HepG2 (cell line): ENCODE results near the gene PXT1. TPM values are rescaled to one million over a fixed set of nuclear protein-coding genes. Genes with fewer than 3 reads are reported as not detected.

Experiments
- AGO1 ChIP-seq: fragments of 200-400 bp; formaldehyde crosslinking; IDR thresholded peaks from 2 replicates; pipeline ENCODE4 v1.6.1; 2017; ENCODE audit warnings: mild to moderate bottlenecking, low read depth, low read length, moderate library complexity; ENCODE audit not compliant: poor library complexity, severe bottlenecking
- CCDC6 ChIP-seq: sonication (generic); formaldehyde crosslinking; IDR thresholded peaks from 2 replicates; pipeline ENCODE4 v1.8.1; 2022; ENCODE audit warnings: mild to moderate bottlenecking, missing genetic modification reagents, moderate library complexity
- CENPBD1 ChIP-seq: sonication (generic); formaldehyde crosslinking; IDR thresholded peaks from 2 replicates; pipeline ENCODE4 v1.8.0; 2022; ENCODE audit warnings: missing genetic modification reagents, low read depth, mild to moderate bottlenecking, borderline replicate concordance
- ETV6 ChIP-seq: sonication (generic); formaldehyde crosslinking; conservative IDR thresholded peaks from 2 replicates; pipeline ENCODE4 v1.4.0; 2020; ENCODE audit warnings: missing genetic modification reagents
- FOXC1 ChIP-seq: sonication (generic); formaldehyde crosslinking; IDR thresholded peaks from 2 replicates; pipeline ENCODE4 v1.8.0; 2022; ENCODE audit warnings: mild to moderate bottlenecking, missing genetic modification reagents, borderline replicate concordance
- KMT2A ChIP-seq: sonication (generic); formaldehyde crosslinking; IDR thresholded peaks from 2 replicates; pipeline ENCODE4 v1.4.0; 2020; ENCODE audit warnings: missing genetic modification reagents
- MEF2D ChIP-seq: sonication (generic); formaldehyde crosslinking; IDR thresholded peaks from 2 replicates; pipeline ENCODE4 v1.5.1; 2020; ENCODE audit warnings: mild to moderate bottlenecking, missing genetic modification reagents
- NAIF1 ChIP-seq: sonication (generic); formaldehyde crosslinking; IDR thresholded peaks from 2 replicates; pipeline ENCODE4 v1.5.0; 2020; ENCODE audit warnings: mild to moderate bottlenecking, missing genetic modification reagents, borderline replicate concordance
- PRDM10 ChIP-seq: sonication (generic); formaldehyde crosslinking; IDR thresholded peaks from 2 replicates; pipeline ENCODE4 v1.4.0; 2020; ENCODE audit warnings: low read depth, missing genetic modification reagents
- REXO4 ChIP-seq: sonication (generic); formaldehyde crosslinking; IDR thresholded peaks from 2 replicates; pipeline ENCODE4 v1.8.0; 2022; ENCODE audit warnings: missing genetic modification reagents, mild to moderate bottlenecking, borderline replicate concordance
- SCMH1 ChIP-seq: sonication (generic); formaldehyde crosslinking; IDR thresholded peaks from 2 replicates; pipeline ENCODE4 v1.9.0; 2021; ENCODE audit warnings: missing genetic modification reagents, mild to moderate bottlenecking, borderline replicate concordance
- SMAD3 ChIP-seq: sonication (generic); formaldehyde crosslinking; IDR thresholded peaks from 2 replicates; pipeline ENCODE4 v1.4.0; 2020; ENCODE audit warnings: missing genetic modification reagents
- SP5 ChIP-seq: IDR thresholded peaks from 2 replicates; pipeline ENCODE4 v1.6.1; 2016; ENCODE audit warnings: low read depth, borderline replicate concordance
- SRY ChIP-seq: sonication (generic); formaldehyde crosslinking; IDR thresholded peaks from 2 replicates; pipeline ENCODE4 v1.8.0; 2022; ENCODE audit warnings: mild to moderate bottlenecking, missing genetic modification reagents
- STAG1 ChIP-seq: sonication (generic); formaldehyde crosslinking; IDR thresholded peaks from 2 replicates; pipeline ENCODE4 v1.4.0; 2020; ENCODE audit warnings: missing genetic modification reagents
- ZFP36L1 ChIP-seq: sonication (generic); formaldehyde crosslinking; IDR thresholded peaks from 2 replicates; pipeline ENCODE4 v1.8.0; 2022; ENCODE audit warnings: mild to moderate bottlenecking, missing genetic modification reagents, moderate library complexity
- ZNF160 ChIP-seq: sonication (generic); formaldehyde crosslinking; IDR thresholded peaks from 2 replicates; pipeline ENCODE4 v1.8.0; 2022; ENCODE audit warnings: mild to moderate bottlenecking, inconsistent platforms, missing genetic modification reagents
- ZNF558 ChIP-seq: sonication (generic); formaldehyde crosslinking; IDR thresholded peaks from 2 replicates; pipeline ENCODE4 v1.9.0; 2022; ENCODE audit warnings: mild to moderate bottlenecking, missing genetic modification reagents, borderline replicate concordance
- ZNF619 ChIP-seq: sonication (generic); formaldehyde crosslinking; IDR thresholded peaks from 2 replicates; pipeline ENCODE4 v1.4.0; 2020; ENCODE audit warnings: mild to moderate bottlenecking, missing genetic modification reagents
- ZNF678 ChIP-seq: sonication (generic); formaldehyde crosslinking; IDR thresholded peaks from 2 replicates; pipeline ENCODE4 v1.4.0; 2020; ENCODE audit warnings: mild to moderate bottlenecking, missing genetic modification reagents
- polyA plus RNA-seq, 8 experiments: library from polyadenylated mRNA; depleted of rRNA in 3 of 8; stranded (reverse) in 7 of 8; unstranded in 1 of 8; fragments of >200 nt; fragmentation: Illumina TruSeq in 4 of 8; extraction: Trizol in 4 of 8; gene quantifications; 2 replicates each; pipeline versions ENCODE4 v1.2.1 to v1.2.3, GENCODE V29; 2011 to 2016; ENCODE audit warnings: low read depth in 4 of 8, missing spikeins in 1 of 8, mixed read lengths in 1 of 8; ENCODE audit not compliant: insufficient read depth in 1 of 8
- total RNA-seq, 5 experiments: library from RNA; depleted of rRNA; stranded (reverse); fragments of >200 nt; fragmentation: Illumina TruSeq; extraction: Trizol; gene quantifications; 2 replicates each; pipeline ENCODE4 v1.2.3, GENCODE V29; 2016; ENCODE audit warnings: low read depth in 1 of 5
- TF ChIP-seq, protein P1 (sequence below): sonication (generic); formaldehyde crosslinking; IDR thresholded peaks from 2 replicates; pipeline ENCODE4 v1.5.1; 2020; ENCODE audit warnings: mild to moderate bottlenecking, missing genetic modification reagents, moderate library complexity
- TF ChIP-seq, protein P2 (sequence below): sonication (generic); formaldehyde crosslinking; IDR thresholded peaks from 2 replicates; pipeline ENCODE4 v1.9.0; 2021; ENCODE audit warnings: missing genetic modification reagents, borderline replicate concordance

PXT1 gene
- total and polyA plus RNA-seq, 2 of the 13 experiments (the other 11 are each of a cell fraction or from before 2014, with no cell fraction given): 0.04 TPM; not detected in 1

DNA sequence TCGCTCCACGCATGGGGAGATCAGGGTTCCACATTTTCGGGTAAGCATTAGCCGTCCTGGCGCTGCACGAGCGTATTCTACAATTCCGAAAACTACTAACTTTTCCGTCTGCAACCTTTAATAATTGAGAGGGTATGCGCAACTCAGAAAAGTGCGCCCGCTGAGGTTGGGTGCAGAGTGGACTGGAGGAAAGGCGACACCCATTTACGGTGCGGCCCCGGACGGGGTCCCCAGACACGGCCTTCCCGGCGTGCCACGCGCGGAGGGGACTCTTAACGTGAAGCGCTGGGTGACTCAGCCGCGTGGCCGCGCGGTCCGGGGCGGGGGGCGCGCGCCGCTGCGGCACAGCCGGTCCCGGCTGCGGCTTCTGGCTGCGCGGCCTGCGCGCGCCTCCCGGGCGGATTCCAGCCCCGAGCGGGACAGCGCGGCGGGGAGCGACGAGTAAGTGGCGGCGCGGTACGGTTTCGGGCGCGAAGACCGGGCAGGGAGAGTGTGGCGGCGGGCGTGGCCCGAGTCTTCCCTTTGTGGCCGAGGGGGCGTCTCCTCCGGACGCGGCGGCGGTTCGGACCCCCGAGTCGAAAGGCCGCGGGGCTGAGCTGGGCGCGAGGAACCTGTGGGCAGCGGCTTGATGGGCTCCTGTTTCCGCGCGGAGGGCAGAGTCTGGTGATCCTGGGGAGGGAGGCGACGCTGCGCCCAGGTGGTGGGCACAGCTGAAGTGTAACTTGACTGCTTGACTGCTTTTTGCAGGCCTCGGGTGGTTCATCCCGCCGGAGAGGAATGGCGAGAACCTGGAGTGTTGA, at the start of gene PXT1, which contains the start of gene KCTD20 (continued):
- peak; percentile 93 for TF ChIP-seq ZNF619
- TF ChIP-seq ETV6 (CRISPR knock-in tag): 0 out of 2 replicates have a peak, but pooled peaks have one; percentile 67
- TF ChIP-seq AGO1: peak; percentile 37
- no peak for TF ChIP-seq SCMH1
- TF ChIP-seq, protein P1, sequence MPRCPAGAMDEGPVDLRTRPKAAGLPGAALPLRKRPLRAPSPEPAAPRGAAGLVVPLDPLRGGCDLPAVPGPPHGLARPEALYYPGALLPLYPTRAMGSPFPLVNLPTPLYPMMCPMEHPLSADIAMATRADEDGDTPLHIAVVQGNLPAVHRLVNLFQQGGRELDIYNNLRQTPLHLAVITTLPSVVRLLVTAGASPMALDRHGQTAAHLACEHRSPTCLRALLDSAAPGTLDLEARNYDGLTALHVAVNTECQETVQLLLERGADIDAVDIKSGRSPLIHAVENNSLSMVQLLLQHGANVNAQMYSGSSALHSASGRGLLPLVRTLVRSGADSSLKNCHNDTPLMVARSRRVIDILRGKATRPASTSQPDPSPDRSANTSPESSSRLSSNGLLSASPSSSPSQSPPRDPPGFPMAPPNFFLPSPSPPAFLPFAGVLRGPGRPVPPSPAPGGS: peak; percentile 86
- peak; percentile 85 for TF ChIP-seq KMT2A (CRISPR knock-in tag)
- no peak; the same call in 1 of the 2 replicates for TF ChIP-seq CENPBD1 (CRISPR knock-in tag)
- TF ChIP-seq SRY (CRISPR knock-in tag): peak; percentile 82; the same call in 1 of the 2 replicates
- TF ChIP-seq MEF2D (CRISPR knock-in tag): peak; percentile 54; the same call in 1 of the 2 replicates
- peak; percentile 61; the same call in 1 of the 2 replicates for TF ChIP-seq PRDM10
- TF ChIP-seq ZFP36L1 (CRISPR knock-in tag): no peak; the same call in 1 of the 2 replicates
- TF ChIP-seq REXO4: peak; percentile 44; the same call in 1 of the 2 replicates
- TF ChIP-seq SP5: no peak
- peak; percentile 74; the same call in 1 of the 2 replicates for TF ChIP-seq NAIF1 (CRISPR knock-in tag)
- TF ChIP-seq STAG1 (CRISPR knock-in tag): peak; percentile 3
- peak; percentile 61; the same call in 1 of the 2 replicates for TF ChIP-seq ZNF558
- TF ChIP-seq, protein P2, sequence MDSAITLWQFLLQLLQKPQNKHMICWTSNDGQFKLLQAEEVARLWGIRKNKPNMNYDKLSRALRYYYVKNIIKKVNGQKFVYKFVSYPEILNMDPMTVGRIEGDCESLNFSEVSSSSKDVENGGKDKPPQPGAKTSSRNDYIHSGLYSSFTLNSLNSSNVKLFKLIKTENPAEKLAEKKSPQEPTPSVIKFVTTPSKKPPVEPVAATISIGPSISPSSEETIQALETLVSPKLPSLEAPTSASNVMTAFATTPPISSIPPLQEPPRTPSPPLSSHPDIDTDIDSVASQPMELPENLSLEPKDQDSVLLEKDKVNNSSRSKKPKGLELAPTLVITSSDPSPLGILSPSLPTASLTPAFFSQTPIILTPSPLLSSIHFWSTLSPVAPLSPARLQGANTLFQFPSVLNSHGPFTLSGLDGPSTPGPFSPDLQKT: no peak
- TF ChIP-seq FOXC1 (CRISPR knock-in tag): no peak
- TF ChIP-seq SMAD3: no peak
- TF ChIP-seq CCDC6 (CRISPR knock-in tag): peak; percentile 85; the same call in 1 of the 2 replicates
- peak; percentile 71 for TF ChIP-seq ZNF160 (CRISPR knock-in tag)
- no peak; the same call in 1 of the 2 replicates for TF ChIP-seq ZNF678
